AG20443 (cell line): ENCODE measurements around the gene HDAC5.
A peak's percentile ranks its signal among the peaks of the same experiment; 100 is the strongest.

Experiments
- DNase-seq: peaks from one replicate; pipeline ENCODE4 v3.0.0; 2012; ENCODE audit warnings: low spot score, mixed read lengths

Gene HDAC5

DNA sequence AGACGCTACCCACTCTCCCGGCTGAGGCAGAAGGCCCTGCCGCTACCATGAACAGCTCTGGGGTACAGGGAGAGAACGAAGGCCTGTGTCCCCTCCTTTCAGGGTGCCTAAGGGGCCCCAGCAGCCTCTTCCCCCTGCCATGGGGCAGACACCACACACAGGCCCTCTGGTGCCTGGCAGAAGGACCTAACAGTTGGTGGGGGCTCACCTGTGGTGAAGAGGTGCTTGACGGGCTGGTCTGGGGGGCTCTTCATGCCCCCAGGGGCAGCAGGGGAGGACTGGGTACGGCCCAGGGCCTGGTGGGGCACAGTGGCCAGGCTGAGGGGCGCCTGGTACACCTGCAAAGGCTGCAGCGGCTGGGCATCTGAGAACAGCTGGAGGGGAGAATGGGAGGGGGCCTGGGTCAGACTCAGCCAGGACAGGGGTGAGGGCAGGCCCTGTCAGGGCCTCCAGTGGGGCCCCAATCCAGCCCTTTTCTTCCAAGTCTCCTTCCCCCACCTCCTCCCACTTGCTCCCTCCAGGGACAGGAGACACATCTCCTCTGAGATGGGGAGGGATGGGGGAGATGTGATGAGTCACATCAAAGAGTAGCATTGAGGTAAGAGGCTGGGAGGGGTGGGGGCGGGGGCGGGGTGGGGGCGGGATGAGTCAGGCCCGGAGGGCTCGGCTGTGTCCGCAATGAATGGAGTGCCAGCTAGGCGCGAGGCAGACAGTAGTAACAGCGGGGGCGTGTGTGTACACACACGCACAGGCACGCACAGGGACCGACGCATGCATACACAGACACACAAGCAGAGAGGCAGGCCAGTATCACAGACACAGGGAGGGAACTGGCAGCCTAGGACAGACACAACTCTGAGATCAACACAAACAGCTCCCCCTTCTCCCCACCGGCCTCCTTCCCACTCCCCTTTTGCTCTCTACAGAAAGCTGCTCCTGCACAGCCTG is 36.8 kb downstream of the HDAC5 start:
- DNase-seq, result peak; percentile 95

DNA sequence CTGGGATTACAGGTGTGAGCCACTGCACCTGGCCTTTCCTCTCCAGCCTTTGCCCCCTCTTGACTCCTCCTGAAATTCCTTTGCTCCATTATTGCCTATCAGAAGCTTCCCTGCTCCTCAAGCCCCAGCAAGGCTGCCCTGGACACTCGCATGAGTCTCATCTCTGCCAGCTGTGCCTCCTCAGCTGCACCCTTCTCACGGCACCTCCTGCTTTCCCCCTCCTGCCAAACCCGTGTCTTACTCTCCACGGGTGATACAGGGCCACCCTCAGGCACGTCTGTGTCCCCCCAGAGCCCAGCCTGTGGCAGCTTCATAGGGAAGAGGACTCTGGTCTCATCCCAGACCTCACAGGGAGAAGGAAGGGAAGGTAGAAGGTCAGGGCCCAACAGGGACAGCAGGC is 37.5 kb downstream of the HDAC5 start:
- DNase-seq, result no peak

DNA sequence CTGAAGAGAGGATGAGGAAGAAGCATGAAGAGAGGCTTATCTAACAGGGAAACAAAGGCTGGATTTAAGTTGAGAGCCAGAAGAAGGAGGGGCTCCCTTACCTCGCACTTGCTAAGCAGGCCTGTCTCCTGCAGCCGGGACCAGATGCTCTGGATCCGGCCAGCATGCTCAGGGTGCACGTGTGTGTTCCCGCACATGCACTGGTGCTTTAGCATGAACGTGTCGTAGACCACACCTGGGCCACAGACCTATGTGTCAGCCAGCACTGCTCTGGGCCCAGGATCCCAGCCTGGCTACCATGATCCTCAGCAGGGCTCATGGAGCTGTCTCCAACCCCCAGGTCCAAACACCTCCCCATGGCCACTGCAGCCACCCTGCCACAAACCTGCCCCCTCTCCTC is 38.5 kb downstream of the HDAC5 start:
- no peak for DNase-seq

DNA sequence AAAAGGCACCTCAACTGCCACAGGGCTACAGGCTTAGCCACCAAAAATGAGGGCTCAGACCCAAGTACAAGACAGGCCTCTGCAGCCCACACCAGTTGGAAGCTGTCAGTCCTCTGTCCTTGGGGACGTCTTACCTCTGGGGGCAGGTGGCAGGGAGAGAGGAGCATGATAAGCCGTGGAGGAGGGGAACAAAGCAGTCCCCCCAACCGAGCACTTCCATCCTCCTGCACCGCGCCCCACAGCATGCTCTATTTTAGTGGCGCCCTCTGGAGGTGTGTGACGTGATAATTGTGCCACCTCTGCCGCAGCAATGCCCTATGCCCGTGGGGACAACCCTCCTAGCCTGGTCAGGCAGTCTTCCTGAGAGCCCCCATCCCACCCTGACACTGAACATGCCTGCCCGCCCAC is 39.3 kb downstream of the HDAC5 start:
- no peak for DNase-seq

DNA sequence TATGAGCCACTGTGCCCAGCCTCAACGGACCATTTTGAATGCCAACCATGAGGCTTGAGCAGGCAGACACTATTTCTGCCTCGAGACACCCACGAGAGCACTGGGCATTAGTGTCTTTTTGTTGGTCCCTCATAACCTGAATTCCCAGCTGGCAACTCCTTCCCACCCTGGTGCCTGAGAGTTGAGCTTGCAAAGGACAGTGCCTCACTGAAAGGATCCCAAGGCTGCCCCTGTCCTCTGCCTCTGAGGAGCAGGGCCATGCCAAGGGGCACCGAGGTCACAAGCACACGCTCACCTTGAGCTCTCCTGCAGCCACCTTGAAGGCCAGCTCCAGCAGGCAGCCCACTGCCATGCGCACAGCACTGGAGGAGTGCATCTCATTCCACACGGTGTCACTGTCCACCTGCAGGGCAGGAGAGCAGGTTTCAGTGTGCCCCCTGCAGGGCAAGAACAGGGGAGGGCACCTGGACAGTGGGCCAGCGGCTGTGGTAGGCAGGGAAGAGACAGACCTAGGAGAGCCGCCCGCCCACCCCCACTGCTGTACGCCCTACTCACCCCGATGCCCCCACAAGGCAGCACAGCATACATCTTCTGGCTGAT is 40.1 kb downstream of the HDAC5 start:
- no peak for DNase-seq

DNA sequence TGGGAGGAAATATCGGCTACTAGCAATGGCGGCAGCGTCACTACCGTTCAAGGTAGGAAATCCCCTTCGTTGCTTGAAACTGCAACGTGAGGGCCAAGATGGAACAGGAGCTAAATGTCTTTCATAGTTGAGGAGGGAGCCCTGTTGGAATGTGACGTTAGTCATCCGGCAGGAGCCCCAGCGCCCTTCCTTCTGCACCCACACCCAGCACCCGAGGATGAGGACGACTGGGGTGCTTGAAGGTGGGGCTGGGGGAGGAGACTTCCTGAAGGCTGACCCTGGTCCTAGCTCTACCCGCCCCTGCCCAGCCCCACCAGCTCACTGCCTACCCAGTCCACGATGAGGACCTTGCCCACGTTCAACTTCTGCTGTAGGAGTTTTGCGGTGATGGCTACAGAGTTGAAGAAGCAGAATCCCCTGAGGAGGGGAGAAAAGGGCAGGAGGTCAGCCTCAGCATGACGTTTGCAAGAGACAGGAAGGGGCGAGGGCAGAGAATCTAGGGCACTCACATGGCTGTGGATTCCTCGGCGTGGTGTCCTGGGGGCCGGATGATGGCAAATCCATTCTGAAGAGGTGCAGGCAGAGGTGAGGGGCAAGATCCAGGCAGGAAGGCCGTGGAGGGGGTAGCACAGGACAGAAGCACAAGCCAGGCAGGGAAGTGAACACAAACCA is 41.0 kb downstream of the HDAC5 start:
- no peak for DNase-seq

DNA sequence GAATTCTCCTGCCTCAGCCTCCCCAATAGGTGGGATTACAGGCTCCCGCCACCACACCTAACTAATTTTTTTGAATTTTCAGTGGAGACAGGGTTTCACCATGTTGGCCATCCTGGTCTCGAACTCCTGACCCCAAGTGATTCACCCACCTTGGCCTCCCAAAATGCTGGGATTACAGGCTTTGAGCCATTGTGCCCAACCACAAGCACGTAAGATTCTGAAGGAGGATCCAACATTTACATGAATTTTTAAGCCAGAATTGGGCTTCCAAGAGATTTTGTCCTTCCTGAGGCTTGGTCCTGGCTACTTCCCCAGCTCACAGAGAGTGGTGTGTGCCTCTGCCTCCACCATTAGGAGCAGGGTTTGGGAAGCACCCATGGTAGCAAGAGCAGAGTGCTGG is 41.8 kb downstream of the HDAC5 start:
- no peak for DNase-seq

DNA sequence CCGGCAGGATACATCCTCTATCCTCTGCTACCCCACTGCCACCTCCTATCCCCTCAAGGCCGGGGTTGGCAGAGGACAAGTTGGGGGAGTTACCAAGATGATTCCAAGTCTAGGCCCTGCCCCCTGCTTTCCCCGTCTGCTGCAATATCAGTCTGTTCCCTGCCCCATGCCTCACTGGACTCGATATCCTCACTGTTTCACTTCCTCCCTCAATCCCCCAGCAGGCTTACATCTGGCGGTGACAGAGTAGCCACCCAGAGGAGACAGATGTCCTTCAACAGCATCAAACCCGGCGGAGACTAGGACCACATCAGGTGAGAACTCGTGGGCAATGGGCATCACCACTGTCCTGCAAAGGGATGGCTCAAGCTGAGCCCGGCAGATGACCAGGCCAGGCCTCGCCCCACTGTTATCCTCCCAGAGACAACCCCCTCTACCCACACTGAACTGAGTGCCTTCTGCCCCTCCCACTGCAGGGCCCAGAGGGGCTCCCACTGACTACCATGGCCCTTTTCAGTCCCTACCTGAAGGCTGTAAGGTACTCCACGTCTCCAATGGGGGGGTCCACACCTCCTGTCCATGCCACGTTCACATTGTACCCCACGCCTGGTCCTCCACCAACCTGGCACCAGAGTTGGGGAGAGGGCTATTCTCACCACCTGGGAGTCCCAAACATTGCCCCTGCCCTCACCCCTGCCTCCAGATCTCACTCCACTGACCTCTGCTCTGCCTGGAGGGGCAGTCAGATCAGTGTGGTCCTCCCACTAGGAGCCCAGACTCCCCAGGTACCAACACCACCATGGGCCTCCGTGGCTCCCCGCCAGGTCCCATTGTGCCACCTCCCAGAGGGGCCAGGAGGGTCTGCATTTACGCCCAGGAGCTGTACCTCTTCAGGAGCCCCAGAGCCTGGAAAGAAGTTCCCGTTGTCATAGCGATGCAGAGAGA is 43.3 kb downstream of the HDAC5 start:
- DNase-seq, result no peak

DNA sequence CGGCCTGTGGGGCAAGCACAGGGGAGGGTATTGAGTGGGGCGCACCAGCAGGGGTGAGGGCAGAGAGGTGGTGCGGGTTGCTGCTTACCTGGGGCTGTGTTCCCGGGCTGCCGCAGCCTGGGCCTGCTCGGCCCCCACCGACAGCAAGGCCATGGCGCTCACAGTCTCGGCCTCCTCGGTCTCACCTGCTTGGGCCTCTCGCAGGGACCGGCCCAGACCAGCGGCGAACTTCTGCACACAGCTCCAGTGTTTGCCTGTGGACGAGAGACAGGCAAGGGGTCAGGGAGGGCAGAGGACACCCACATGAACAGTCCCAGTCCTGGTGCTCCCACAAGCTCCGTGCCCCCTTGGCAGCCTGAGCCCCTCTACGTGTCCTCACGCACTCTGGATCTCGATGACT is 45.0 kb downstream of the HDAC5 start:
- DNase-seq, result no peak

DNA sequence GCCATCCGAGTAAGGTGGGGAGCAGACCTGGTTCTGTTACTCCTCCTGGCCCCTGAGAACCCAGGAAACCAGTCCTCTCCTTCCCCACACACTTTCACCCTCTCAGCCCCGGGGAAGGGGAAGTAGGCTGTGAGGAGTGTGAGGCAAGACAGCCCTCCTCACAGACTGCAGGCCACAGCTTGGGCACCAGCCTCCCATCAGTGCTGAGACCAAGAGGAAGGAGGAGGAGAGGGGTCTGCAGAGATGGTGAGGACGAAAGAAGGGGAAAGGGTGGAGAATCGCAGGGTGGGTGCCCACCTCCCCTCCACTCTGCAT is 45.9 kb downstream of the HDAC5 start:
- no peak for DNase-seq

DNA sequence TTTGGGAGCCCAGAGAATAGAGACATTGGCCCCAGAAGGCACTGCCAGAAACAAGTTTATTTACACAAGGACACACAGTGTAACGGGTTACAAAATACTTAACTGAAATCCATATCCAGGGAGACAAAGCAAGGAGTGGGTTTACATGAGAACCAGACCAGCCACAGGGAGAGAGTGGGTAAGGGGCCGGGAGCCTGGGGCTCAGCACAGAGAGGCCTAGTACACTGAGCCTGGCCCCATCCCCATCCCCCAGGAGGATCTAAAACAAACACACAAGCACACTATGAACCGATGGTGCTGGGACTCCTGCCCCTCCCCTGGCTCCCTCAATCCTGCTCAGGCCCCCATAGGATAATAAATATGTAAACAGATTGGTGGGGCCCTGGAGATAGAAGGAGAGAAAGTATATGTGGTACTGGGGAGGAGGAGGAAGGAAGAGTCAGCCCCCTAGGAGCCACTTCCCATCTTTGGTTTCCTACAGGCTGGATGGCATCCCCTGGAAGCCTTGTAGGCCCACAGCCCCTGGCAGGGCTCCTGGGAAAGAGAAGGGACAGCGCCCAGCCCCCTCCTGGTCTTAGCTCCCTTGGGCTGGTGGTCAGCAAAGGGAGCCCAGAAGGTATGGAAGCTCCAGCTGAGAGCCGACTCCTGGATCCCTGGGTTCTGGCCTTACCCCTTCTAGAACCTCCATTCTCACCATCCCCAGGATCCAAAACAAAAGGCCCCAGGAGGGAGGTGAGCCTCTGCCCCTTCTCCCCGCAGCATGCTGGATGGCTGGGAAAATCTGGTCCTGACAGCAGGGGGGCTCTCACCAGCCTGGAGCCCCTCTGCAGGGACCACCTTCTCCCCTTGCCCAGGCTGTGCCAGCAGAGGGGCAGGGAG is 46.5 kb downstream of the HDAC5 start:
- DNase-seq, result no peak

DNA sequence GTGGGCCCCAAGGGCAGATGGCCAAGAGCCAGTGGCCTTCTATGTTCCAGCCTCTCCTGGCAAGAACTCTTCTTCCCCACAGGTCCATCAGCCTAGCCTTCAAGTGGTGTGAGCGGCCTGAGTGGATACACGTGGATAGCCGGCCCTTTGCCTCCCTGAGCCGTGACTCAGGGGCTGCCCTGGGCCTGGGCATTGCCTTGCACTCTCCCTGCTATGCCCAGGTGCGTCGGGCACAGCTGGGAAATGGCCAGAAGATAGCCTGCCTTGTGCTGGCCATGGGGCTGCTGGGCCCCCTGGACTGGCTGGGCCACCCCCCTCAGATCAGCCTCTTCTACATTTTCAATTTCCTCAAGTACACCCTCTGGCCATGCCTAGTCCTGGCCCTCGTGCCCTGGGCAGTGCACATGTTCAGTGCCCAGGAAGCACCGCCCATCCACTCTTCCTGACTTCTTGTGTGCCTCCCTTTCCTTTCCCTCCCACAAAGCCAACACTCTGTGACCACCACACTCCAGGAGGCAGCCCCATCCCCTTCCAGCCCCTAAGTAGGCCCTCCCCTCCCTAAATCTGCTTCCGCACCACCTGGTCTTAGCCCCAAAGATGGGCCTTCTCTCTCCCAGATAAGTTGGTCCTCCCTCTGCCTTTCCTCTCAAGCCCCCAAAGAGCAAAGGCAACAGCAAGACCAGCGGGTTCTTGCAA is 47.7 kb downstream of the HDAC5 start:
- no peak for DNase-seq

DNA sequence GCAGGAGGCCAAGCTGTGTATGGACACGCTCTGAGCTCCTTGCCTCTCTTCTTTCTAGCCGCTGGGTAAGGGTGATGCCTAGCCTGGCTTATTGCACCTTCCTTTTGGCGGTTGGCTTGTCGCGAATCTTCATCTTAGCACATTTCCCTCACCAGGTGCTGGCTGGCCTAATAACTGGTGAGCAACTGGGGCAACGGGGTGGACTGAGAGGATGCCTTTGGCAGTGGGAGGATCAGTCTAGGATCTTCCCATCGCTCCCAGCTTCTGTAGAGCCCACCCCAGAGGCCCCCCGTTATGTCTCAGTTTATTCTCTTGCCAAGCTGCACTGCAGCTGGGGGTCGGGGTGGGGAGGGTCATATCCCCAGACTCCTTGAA is 48.5 kb downstream of the HDAC5 start:
- no peak for DNase-seq

DNA sequence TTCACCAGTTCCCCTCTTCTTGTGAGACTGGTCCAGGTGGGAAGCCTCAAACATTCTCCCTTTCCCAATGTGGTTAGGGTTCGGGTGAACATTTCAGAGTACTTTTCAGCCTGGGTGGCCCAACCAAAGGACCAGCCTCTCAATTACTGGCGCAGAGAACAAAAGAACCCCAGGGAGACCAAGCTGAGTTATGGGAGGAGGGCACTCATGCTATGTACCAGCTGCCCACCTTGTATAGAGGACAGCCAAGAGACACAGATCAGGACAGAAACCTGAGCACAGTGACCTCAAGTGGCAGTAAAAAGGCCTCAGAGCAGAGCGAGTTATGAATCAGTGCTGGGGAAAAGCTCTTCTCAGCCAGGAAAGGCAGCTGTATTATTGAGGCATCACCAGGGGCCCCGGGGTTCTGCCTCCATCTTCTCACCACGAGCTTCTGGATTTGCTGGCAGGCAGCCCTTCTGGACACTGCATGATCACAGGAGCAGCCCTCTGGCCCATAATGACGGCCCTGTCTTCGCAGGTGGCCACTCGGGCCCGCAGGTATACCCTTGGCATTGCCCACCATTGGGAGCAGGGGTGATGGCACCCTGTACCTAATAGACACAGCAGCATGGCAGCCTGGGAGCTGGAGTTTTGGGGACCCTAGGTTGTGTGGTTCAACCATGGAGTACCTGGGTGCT is 49.1 kb downstream of the HDAC5 start:
- no peak for DNase-seq

DNA sequence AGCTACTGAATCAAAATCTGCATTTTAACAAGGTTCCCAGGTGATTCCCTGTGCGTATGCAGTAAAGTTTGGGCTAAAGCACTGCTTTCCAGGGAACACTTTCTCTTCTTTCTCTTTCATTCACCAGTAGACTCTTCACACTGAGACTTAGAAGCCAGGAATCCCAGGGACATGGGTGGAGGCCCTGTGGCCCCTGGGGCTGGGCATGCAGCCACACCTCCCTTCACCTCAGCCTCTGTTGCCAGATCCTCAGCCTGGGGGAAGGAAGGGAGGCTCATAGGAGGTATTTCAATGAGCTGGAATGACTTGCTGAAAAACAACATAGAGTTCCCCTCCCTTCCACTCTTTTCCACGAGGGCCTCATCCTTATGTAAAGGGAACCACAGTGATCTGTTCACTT is 51.7 kb downstream of the HDAC5 start:
- no peak for DNase-seq

DNA sequence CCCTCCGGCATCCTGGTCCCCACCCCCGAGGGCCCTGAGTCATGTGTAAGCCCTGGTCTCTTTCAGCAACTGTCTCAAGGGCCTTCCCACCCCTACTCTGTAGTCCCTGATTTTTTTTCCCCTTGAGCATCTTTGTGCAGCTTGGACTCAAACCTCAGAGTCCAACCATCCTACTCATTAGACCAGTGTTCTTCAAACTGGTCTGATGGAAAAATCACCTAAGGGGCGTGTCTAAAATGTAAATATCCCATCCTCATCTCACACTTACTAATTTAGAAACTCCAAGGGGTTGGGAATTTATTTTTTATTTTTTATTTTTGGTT is 52.3 kb downstream of the HDAC5 start:
- DNase-seq, result no peak

DNA sequence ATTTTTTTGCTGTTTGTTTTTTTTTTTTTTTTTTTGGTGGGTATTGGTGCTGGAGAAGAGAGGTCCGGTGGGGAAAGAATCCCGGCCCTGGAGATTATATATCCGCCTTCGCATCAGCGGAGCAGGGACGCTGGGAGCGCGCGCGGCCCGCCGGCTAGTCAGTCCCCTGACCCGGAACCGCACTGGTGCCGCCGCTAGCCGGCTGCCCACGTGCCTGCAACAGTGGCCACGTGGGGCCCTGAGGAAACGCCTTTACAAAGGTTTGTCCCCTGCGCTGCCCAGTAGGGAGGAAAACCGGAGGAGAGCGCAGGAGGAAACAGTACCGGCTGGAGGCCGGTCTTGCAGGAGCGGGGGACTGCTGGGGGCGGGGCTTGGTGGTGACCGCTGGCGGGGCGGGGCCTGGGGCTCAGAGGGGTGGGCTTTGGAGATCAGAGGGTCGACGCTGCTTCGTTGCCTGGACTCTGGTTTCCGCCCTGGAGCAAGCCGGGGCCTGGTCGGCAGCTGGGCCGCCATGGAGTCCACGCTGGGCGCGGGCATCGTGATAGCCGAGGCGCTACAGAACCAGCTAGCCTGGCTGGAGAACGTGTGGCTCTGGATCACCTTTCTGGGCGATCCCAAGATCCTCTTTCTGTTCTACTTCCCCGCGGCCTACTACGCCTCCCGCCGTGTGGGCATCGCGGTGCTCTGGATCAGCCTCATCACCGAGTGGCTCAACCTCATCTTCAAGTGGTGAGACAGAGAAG is 52.8 kb downstream of the HDAC5 start, which contains the start of gene G6PC3:
Gene G6PC3, plus strand, starts transcription at position 281 of the 743 bp plus-strand sequence. Its CDS starts 231 bp downstream, at position 512.
- DNase-seq, result peak; percentile 96

DNA sequence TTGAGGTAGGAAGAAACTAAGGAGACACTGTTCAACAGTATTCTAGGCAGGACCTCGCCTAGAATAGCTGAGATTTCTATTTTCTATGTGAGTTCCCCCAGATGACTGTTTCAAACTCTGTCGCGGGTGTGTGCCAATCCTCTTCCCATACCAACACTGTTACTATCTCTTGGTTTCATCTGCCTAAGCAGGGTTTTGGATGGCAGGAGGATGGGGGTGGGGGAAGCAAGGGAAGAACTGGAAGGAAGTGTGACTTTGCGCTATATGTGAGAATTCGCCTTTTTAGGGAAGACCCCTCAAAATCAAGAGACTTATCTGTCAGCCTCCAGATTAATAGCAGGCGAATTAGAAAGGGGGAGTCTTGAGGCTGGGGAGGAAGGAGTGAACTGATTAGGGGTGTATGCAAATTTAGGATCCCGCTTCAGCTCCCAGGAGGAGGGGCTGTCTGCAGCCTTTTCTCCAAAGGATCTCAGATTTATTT is 53.4 kb downstream of the HDAC5 start:
- no peak for DNase-seq

DNA sequence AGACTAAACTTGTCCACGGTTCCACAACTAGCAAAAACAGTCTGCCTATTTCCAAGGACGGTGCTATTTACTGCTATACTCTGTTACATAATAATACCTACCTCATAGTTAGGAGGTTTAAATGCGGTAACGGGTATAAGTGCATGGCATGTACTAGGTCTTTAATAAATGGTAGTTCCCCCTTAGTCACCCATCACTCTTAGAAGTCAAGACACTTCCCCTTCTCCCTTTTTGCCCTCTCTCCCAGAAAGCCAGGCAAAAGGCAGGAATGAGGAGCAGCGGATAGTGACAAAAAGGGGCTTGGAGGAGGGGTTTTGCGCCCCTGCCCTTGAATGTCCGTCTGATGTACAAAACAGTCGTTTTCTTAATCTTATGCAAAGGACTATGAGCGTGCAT is 55.9 kb downstream of the HDAC5 start:
- no peak for DNase-seq
